ENCODE data around the gene PARD3B.

GRCh38 chr2:204628926-204629712 is 83.8 kb downstream of the PARD3B start:
- TF ChIP-seq ARNT (IDR thresholded peaks at IDR 0.05) (no peak), HDGF (IDR thresholded peaks at IDR 0.05; ENCODE audit: borderline replicate concordance) (no peak), ZNF384 (IDR thresholded peaks at IDR 0.05) (no peak), FOXK2 (IDR thresholded peaks at IDR 0.05) (no peak)
